Suppressor macrophage treated with lipopolysaccharide for 4 hours (primary cell): Measurements from ENCODE around the gene MED22.

Experiments used
- DNase-seq: peaks from one replicate; pipeline ENCODE4 v3.0.0-alpha.2; 2020

MED22 gene

GRCh38 chr9:133375724-133376654 is 28.1 kb upstream of the MED22 start, which contains the start of the genes STKLD1 and SURF4:
Gene STKLD1, plus strand, starts transcription at chr9:133376366. Its CDS starts 108 bp downstream, at chr9:133376474.
Gene SURF4, minus strand, starts transcription at chr9:133376060. Its CDS starts 91 bp downstream, at chr9:133375969.
- DNase-seq, result peak; percentile 99

GRCh38 chr9:133375116-133375723 is 27.3 kb upstream of the MED22 start:
- peak; percentile 48 for DNase-seq

GRCh38 chr9:133374612-133375115 is 26.7 kb upstream of the MED22 start:
- peak; percentile 60 for DNase-seq

GRCh38 chr9:133372144-133372543 is 24.2 kb upstream of the MED22 start:
- no peak for DNase-seq

GRCh38 chr9:133371261-133371711 is 23.4 kb upstream of the MED22 start:
- DNase-seq, result peak; percentile 28

GRCh38 chr9:133370685-133371084 is 22.8 kb upstream of the MED22 start:
- no peak for DNase-seq

GRCh38 chr9:133369933-133370332 is 22.0 kb upstream of the MED22 start:
- no peak for DNase-seq

- DNase-seq, result no peak
Observed at GRCh38 chr9:133369422-133369821, 21.5 kb upstream of the MED22 start.

- no peak for DNase-seq
Observed at GRCh38 chr9:133368249-133368881, 20.4 kb upstream of the MED22 start.

GRCh38 chr9:133367778-133368177 is 19.8 kb upstream of the MED22 start:
- no peak for DNase-seq

GRCh38 chr9:133367221-133367620 is 19.3 kb upstream of the MED22 start:
- DNase-seq, result no peak

GRCh38 chr9:133366435-133366834 is 18.5 kb upstream of the MED22 start:
- no peak for DNase-seq

- no peak for DNase-seq
Observed at GRCh38 chr9:133362359-133363044, 14.6 kb upstream of the MED22 start.

GRCh38 chr9:133361507-133362092 is 13.7 kb upstream of the MED22 start:
- no peak for DNase-seq

GRCh38 chr9:133360400-133361393 is 12.8 kb upstream of the MED22 start:
- no peak for DNase-seq

GRCh38 chr9:133359399-133360175 is 11.7 kb upstream of the MED22 start:
- DNase-seq, result no peak

- no peak for DNase-seq
Observed at GRCh38 chr9:133357656-133358055, 9.7 kb upstream of the MED22 start.

GRCh38 chr9:133356391-133357091 is 8.6 kb upstream of the MED22 start, which contains the start of the genes SURF1 and SURF2:
Gene SURF1, minus strand, starts transcription at chr9:133356487. Its CDS starts 34 bp downstream, at chr9:133356453.
Gene SURF2, plus strand, starts transcription at chr9:133356550. Its CDS starts 43 bp downstream, at chr9:133356593.
- peak; percentile 94 for DNase-seq

GRCh38 chr9:133355881-133356357 is 8.0 kb upstream of the MED22 start:
- no peak for DNase-seq
